CD4-positive, alpha-beta T cell treated with Interferon gamma for 1 hour (primary cell): Measurements from ENCODE around the gene ERF.

ENCODE experiments used
- DNase-seq: peaks from one replicate; pipeline ENCODE4 v3.0.0-alpha.2; 2020

The ERF gene

DNA sequence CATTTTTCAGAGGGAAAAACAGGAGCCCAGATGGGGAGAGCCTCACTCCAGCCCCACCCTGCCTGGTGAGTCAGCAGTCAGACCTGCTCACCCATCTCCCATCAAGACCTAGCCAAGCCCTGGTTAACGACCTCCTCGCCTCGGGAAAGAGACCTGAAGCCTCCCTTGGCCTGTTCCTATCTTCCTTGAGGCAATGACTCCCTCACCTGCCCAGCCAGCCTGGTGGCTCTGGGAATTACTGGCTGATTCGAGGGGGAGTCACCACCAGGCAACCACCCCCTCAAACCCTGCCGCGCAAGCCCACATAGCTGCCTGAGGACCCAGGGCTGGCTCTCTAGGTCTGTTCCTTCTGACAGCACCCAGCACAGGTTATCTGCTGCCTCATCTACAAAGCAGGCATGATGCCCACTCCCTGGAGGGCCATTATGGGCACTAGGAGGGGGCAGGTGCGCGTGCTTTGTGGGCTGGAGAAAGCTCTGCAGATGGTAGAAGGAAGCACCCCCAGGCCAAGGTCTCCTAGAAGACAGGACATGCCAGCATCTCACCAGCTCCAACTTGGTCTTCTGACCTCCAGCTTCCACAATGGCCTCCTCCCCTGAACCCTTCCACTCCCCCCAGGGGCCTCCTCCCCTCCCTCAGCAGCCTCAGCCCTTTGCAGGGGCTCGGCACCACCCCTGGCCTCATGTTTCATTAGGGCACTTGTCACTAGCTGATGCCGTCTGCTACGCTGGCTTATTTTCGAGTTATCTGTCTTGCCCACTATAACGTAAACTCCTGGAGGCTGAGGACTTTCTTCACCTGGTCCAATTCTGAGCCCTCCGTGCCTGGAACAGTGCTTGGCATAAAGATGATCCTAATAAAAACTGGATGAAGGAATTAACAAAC, 47.8 kb downstream of the ERF start:
- no peak for DNase-seq

DNA sequence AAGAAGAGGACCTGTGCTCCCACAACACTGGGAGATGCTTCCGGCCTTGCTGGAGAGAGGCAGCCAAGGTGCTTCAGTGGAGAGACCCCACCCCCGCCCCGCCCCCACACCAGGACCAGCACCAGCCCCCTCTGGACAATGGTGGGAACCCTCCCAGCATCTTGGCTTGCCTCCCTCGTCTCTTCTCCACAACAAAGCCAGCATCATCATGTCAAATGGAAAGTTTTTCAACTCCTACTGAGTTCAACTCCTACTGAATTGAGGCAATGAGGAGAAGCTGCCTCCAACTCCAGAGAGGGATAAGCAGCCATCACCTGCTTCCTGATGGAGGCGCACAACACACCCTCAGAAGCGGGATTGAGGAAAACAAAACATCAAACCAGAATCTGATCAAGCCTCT, 50.3 kb downstream of the ERF start:
- no peak for DNase-seq

DNA sequence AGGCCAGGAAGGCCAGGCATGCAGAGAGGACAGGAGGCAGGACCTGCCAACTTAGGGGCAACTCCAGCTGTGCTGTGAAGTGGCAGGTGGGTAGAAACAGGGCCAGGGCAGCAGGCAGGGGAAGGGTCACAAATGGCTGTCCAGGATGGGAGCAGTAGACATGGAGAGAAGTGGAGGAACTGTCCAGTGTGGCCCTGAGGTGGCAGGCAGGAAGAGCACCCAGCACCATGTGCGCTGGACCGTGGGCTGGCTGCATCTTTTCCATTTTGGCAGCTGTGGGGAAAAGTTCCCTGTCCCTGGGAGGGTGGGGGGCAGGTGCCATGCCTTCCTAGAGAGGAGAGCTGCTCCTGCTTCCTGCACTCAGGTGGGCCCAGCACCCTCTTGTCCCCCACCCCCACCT, 51.2 kb downstream of the ERF start:
- no peak for DNase-seq

DNA sequence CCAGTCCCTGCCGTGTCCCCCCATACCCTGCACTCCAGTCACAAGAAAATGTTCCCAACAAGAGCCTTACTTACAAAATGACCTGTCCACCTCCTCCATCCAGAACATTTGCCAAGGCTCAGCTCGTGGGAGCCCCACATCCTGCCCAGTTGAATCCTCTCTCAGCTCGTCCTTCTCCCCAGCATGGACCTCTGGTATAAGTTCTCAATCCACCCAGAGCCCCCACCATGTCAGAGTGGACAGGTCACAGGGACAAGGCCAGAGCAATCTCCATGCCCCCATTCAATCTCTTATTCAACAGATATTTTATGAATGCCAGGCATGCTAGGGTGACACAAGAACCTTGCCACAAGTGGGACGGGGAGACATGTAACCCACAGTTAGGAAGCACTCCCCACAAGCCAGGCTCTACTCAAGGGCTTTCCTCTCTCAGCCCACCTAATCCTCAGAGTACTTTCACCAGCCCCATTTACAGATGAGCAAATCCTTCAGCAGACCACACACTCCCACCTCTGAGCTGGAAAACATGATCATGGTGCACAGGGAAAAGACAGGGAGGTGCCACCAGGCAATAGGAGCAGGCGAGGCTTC, 52.5 kb downstream of the ERF start:
- no peak for DNase-seq

DNA sequence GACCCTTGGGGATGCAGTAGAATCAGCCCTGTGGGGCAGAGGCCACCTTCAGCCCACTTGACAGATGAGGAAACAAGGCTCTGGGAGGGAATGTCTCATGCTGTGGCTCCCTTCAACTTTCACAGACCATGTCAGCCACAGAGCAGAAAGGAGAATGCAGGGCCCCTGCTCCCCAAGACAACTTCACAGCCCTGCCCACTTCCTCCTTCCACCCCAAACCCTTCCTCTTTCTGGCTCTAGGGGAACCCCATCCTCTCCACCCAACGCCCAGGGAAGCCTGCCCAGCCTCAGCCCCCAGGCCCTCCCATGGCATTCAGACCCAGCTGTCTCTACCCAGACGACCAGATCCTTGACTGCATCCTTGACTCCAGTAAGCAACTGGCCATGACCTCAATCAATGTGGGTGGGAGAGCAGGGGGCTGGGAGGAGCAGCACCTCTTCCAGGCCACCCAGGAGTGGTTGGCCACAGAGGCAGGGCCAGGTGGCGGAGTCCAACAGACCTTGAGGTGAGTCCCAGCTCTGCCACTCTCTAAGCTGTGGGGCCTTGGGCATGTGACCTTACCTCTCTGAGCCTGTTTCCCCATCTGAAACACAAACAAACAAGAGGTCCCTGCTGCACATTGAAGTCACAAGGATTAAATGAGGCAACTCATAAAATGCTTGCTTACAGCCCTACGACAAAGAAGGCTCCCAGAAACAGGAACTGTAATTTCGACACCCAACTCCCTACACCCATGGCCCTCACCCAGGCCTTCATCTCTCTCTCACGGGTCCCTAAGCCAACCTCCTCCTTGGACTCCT, 53.2 kb downstream of the ERF start:
- DNase-seq: peak; percentile 81

DNA sequence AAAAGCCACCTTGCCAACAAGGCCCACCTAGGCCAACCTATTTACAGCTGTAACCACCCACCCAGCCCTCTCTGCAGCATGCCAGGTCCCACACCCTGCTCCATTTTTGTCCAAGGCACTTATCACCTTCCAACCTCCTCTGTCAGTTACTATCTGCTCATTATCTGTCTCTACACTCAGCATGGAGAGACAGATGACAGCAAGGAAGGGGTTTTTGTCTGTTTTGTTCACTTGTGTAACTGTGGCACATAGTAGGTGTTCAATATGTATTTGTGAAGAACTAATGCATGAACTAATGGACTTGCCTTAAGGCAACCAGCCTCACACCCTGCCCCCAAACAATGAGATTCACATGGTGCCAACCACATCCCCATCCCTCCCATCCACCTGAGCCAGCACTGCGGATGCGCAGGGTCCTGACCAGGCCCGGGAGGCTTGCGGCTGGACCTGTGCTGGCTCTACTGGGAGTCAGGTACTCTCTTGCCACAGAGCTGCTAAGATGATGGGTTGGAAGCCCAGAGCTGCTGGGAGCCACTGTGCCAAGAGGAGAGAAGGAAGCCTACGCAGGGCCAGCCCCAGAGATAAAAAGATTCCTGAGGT, 54.7 kb downstream of the ERF start:
- DNase-seq: no peak

DNA sequence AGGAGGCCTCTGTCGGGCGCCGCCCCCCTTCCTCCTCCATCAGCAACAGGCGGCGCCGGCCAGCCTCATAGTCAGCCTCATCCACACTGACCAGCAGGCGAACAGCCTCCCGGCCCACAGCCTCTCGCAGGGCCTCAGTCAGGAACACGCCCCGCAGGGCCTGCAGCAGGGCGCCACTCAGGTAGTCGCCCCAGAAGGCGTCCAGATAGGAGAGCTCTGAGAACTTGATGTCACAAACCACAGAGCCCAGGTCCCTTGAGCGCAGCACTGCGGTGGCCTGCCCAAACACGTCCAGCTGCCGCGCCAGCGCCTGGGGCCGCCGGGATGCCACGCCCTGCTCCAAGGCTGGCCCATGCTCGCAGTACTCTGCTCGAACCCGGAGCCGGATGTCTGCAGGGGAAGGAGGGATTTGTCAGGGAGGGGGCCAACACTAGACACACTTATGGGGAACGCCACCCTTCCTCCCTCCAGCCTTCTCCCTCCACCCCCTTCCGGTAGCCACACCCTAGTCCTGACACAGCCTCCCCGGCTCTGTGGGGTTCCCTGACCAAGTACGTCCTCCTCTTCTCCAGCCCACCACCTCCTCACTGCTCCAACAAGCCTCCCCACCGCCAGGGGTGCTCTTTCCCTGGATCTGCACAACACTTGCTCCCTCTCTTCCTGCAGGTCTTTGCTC, 55.4 kb downstream of the ERF start:
- peak; percentile 69 for DNase-seq

DNA sequence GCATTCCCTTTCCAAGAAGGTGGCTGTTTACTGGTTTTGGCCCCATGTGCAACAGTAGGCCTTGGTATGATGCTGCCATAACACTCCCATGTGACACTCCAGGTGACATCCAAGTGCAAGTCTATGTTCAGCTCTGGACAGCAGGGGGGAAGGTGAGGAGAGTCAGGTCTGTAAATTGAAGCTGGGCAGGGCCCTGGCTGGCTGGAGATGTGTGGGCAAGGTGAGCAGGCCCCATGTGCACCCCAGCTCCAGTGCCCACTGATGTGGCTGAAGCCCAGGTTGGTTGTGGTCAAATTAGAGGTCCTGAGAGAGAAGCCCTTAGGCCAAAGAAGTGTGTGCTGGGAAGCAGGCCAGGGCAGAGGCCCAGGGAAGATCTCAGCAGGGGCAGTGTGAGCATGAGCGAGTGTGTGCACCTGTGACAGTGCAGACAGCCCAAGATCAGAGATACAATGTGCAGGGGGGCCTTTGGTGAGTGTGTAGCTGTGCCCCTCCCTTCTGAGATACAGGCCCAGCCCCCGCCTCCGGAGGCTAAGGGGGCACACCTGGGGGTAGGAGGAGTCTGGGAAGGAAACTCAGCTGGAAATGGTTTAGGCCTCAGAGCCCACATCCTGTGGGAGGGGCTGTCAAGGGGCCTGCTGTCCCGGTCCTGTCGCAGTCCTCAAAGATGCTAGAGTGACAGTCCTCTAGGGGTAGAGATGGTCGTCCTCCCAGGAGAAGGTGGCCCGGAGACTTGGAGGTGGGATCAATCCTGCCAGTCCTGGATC, 56.1 kb downstream of the ERF start:
- peak; percentile 78 for DNase-seq
